AG09309 (cell line): ENCODE measurements around the gene ACTA2.

Experiments used
- DNase-seq: peaks from one replicate; pipeline ENCODE4 v3.0.0-alpha.2; 2010; ENCODE audit warnings: low read depth
- H3K4me3 ChIP-seq: 2 replicates; pipeline ENCODE4 v1.5.1; 2011; ENCODE audit warnings: mild to moderate bottlenecking, low read depth, low read length, moderate library complexity; ENCODE audit not compliant: control insufficient read depth
- TF ChIP-seq, protein P1 (sequence below): IDR thresholded peaks from 2 replicates; pipeline ENCODE4 v1.5.1; 2011; ENCODE audit warnings: mild to moderate bottlenecking, low read depth, low read length, inconsistent platforms; ENCODE audit not compliant: insufficient read depth, control insufficient read depth; ENCODE audit errors: missing control alignments

Gene ACTA2

GRCh38 chr10:88913127-88913526, 39.4 kb downstream of the ACTA2 start:
- DNase-seq = no peak
- TF ChIP-seq, protein P1, sequence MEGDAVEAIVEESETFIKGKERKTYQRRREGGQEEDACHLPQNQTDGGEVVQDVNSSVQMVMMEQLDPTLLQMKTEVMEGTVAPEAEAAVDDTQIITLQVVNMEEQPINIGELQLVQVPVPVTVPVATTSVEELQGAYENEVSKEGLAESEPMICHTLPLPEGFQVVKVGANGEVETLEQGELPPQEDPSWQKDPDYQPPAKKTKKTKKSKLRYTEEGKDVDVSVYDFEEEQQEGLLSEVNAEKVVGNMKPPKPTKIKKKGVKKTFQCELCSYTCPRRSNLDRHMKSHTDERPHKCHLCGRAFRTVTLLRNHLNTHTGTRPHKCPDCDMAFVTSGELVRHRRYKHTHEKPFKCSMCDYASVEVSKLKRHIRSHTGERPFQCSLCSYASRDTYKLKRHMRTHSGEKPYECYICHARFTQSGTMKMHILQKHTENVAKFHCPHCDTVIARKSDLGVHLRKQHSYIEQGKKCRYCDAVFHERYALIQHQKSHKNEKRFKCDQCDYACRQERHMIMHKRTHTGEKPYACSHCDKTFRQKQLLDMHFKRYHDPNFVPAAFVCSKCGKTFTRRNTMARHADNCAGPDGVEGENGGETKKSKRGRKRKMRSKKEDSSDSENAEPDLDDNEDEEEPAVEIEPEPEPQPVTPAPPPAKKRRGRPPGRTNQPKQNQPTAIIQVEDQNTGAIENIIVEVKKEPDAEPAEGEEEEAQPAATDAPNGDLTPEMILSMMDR = no peak
- no peak overlapping the region for H3K4me3 ChIP-seq

GRCh38 chr10:88911851-88912250, 40.7 kb downstream of the ACTA2 start:
- no peak overlapping the region for H3K4me3 ChIP-seq
- DNase-seq = no peak
- TF ChIP-seq, protein P1 = no peak

DNA sequence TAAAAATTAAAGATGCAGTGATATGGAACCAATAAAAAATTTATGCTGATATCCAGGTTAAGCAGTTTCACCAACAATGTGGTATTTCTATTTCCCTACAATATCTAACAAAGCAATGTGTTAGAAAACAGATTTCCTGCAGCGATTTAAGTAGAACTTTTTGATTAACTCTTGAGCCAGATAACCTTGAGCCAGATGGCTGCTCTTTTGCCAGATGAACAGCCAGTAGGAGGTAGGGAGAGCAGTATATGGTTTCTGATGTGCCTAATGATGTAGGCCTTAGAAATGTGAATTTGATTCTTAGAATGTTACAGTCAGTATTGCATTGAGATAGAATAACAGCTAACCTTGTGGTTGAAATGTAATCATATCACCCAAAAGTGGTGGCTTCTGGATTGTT, 41.5 kb downstream of the ACTA2 start:
- TF ChIP-seq, protein P1 = no peak
- no peak for DNase-seq

DNA sequence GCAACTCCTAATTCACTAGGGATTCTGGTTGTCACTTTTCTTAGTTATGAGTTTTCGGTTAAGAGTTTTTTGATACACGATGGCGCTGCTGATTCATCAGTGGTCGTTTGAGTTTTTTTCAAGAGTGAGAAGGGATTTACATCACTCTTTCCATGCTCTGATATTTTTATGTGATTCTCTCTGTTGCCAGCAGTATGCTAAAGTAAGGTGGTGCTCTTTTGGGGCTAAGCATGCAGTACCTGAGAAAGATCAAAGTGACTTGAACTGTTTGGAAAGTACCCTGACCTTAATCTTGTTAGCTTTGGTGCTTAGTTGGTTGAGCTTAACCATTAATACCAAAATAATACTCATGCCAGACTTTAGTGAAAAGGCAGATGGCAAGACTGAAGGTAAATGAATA, 44.4 kb downstream of the ACTA2 start:
- TF ChIP-seq, protein P1 = no peak
- DNase-seq = no peak

More for the DNA sequence above, 41.5 kb downstream of the ACTA2 start:
- H3K4me3 ChIP-seq = no peak overlapping the region

DNA sequence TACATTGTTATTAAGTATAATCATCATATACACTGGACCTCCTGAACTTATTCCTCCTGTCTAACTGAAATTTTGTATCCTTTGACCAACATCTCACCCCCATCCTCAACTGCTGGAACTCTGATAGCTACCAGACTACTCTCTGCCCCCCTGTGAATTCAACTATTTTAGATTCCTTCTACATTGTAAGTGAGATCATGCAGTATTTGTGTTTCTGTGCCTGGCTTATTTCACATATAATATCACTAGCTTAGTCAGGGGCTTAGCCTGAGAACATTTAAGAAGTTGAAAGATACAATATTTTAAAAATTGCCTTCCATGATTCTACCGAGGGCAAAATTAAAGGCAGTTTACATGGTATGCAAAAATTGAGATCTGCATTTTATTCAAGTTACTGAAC, 45.7 kb downstream of the ACTA2 start:
- H3K4me3 ChIP-seq = no peak overlapping the region
- TF ChIP-seq, protein P1 = no peak
- DNase-seq = no peak

More for the DNA sequence above, 44.4 kb downstream of the ACTA2 start:
- H3K4me3 ChIP-seq = no peak overlapping the region

- no peak for DNase-seq
- H3K4me3 ChIP-seq = no peak overlapping the region
- TF ChIP-seq, protein P1 = no peak
Observed at GRCh38 chr10:88903715-88904114, 48.9 kb downstream of the ACTA2 start.
